Lung (tissue), 12 donors: ENCODE data around the gene TAF4. TPM values are rescaled to one million over a fixed set of nuclear protein-coding genes. Genes with fewer than 3 reads are reported as not detected.

Experiments
- ATAC-seq: fragments of 200-7000 bp; cut with Tn5 transposase; one replicate; pipeline ENCODE4 v1.9.1; 2020; ENCODE audit warnings: moderate number of reproducible peaks; ENCODE audit not compliant: insufficient read depth, low FRiP score
- DNase-seq, 3 donors: peaks; one replicate each; pipeline ENCODE4 v3.0.0-alpha.2; 2013 to 2017
- H3K27ac ChIP-seq, 2 donors: one replicate each; pipeline ENCODE4 v1.5.1; 2013; ENCODE audit warnings: mild to moderate bottlenecking in 2 of 2, moderate library complexity in 2 of 2, control low read depth in 1 of 2, inconsistent platforms in 1 of 2, low read depth in 1 of 2, low read length in 1 of 2
- H3K27me3 ChIP-seq, 3 donors: one replicate each; pipeline ENCODE4 v1.5.1; 2013; ENCODE audit warnings: low read length in 2 of 3; ENCODE audit not compliant: control insufficient read depth in 3 of 3, insufficient read depth in 3 of 3
- H3K36me3 ChIP-seq, 4 donors: one replicate each; pipeline ENCODE4 v1.5.1; 2013; ENCODE audit warnings: low read length in 4 of 4, mild to moderate bottlenecking in 1 of 4, moderate library complexity in 1 of 4; ENCODE audit not compliant: control insufficient read depth in 4 of 4, insufficient read depth in 4 of 4
- H3K4me1 ChIP-seq, 5 donors: one replicate each; pipeline ENCODE4 v1.5.1; 2013; ENCODE audit warnings: low read length in 5 of 5, mild to moderate bottlenecking in 2 of 5, moderate library complexity in 1 of 5; ENCODE audit not compliant: control insufficient read depth in 5 of 5, insufficient read depth in 5 of 5
- H3K4me3 ChIP-seq: one replicate; pipeline ENCODE4 v1.5.1; 2013; ENCODE audit warnings: mild to moderate bottlenecking, control low read depth, moderate library complexity
- H3K9ac ChIP-seq, 2 donors: one replicate each; pipeline ENCODE4 v1.5.1; 2013; ENCODE audit warnings: low read length in 2 of 2, control low read depth in 1 of 2; ENCODE audit not compliant: insufficient read depth in 1 of 2
- H3K9me3 ChIP-seq, 4 donors: one replicate each; pipeline ENCODE4 v1.5.1; 2013; ENCODE audit warnings: low read length in 3 of 4, mild to moderate bottlenecking in 1 of 4, moderate library complexity in 1 of 4; ENCODE audit not compliant: control insufficient read depth in 4 of 4, insufficient read depth in 3 of 4
- CTCF ChIP-seq: IDR thresholded peaks from 2 replicates; pipeline ENCODE4 v1.5.1; 2012; ENCODE audit warnings: mild to moderate bottlenecking; ENCODE audit errors: control extremely low read depth, extremely low read depth
- WGBS, 2 donors: extraction: QIAGEN DNeasy Blood & Tissue Kit; methylation state at CpG; one replicate each; pipeline ENCODE4 v1.1.7; 2013; 5-methylcytosine and 5-hydroxymethylcytosine counted together
- polyA plus RNA-seq, 2 donors: library from polyadenylated mRNA; stranded (reverse); fragments of 200-250 nt; gene quantifications; one replicate each; pipeline ENCODE4 v1.2.1, GENCODE V29; 2013
- total RNA-seq, 2 donors: library from RNA; depleted of rRNA in 1 of 2; stranded (reverse); fragments of >200 nt in 1 of 2; gene quantifications; one replicate each; pipeline ENCODE4 v1.2.1, GENCODE V29; 2014 to 2021
- donor health status: control.
- donor health status: control.
- donor health status: Bipolar disorder and iron deficiency.
- donor health status: healthy.
- donor health status: DM: yes; HTN: yes; CAD: no.

TAF4 gene
- total and polyA plus RNA-seq, 4 donors: 5.4 to 20.3 (median 10.9) TPM

DNA sequence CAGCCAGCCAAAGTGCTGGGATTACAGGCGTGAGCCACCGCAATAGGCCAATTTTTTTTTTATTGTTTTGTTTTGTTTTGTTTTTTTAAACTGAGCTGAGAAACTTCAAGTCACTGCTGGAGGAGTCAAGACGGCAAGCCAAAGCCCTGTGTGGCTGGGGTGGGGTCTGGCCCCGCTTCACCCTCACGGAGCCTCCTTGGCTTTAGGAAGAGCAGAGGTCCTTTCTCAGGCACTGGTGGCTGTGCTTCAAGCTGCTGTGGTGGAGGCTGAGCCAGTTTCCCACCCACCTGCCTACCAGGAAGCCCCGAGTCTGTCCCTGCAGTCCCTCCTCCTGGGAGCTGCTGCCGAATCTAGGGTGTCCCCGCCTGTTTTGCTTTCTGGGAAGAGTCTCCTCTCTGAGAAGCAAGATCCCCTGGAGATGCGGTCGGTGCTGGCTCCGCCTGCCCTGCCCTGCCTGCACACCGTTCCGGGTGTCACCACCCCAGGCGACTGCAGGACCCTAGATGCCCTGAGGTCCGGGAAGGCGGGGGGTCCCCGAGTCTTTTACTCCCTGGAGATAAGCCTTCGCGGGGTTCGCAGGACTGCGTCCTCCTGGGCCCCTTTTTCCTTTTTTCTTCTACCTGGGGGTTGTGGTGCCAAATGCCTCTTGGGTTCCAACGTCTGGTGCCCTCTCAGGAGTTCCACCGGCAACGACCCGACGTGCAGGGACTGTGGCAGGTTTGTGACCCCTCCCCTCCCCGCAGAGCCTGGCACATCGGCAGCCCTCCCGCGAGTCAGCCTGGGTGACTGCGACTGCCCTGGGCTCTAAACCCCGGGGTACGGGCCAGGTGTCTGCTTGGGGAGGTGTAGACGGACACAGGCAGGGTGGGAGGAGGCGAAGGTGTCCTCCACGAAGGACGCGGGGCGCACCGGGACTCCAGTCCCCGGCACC, 100.7 kb downstream of the TAF4 start:
- no peak for TF ChIP-seq CTCF
- Histone ChIP-seq H3K4me1 (no peaks in the 10 kb centered on the region), H3K27ac (no peak overlapping the region), H3K9ac (no peak overlapping the region), H3K36me3 (no peaks in the 10 kb centered on the region), H3K4me3 (no peak overlapping the region), H3K9me3 (peaks cover 0 to 1% (median 0%) of the 10 kb centered on the region in 4 donors), H3K27me3 (peaks cover 0 to 17% (median 3%) of the 10 kb centered on the region in 3 donors)
- ATAC-seq (no peak), DNase-seq (no peak)
- WGBS, 2 donors: 38 to 41% methylated on average over 34 to 41 of the region's 41 CpGs

GRCh38 chr20:61963885-61964674, 101.6 kb downstream of the TAF4 start:
- Histone ChIP-seq H3K4me3 (no peak overlapping the region), H3K9me3 (peaks cover 0 to 2% (median 0%) of the 10 kb centered on the region in 4 donors), H3K27me3 (peaks cover 0 to 17% (median 3%) of the 10 kb centered on the region in 3 donors), H3K9ac (no peak overlapping the region), H3K27ac (no peak overlapping the region), H3K4me1 (no peaks in the 10 kb centered on the region), H3K36me3 (no peaks in the 10 kb centered on the region)
- WGBS, 2 donors: 89% methylated on average over 8 of the region's 8 CpGs
- ATAC-seq: no peak
- TF ChIP-seq CTCF: no peak
- no peak for DNase-seq

DNA sequence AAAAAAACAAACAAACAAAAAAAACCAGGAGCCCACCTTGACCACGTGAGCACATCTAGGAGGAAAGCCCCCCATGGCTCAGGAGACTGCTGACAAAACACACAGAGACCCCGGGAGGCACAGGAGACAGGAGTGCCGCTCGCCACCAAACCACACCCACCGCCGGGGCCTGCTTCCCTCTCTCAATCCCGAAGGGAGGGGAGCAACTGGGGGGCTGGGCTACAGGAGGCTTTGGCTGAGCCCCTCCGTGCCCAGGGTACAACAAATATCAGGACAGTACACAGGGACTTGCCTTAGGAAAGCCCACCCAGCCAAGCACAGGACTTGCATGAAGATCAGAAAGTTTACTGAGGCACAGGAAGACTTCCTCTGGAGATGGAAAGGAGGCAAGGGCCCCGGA, 102.5 kb downstream of the TAF4 start:
- Histone ChIP-seq H3K27me3 (peaks cover 0 to 17% (median 3%) of the 10 kb centered on the region in 3 donors), H3K9me3 (peaks cover 0 to 2% (median 0%) of the 10 kb centered on the region in 4 donors), H3K4me1 (no peaks in the 10 kb centered on the region), H3K36me3 (no peaks in the 10 kb centered on the region), H3K9ac (no peak overlapping the region), H3K4me3 (no peak overlapping the region), H3K27ac (no peak overlapping the region)
- WGBS, 2 donors: 68 to 71% methylated on average over 9 of the region's 9 CpGs
- no peak for DNase-seq
- no peak for ATAC-seq
- no peak for TF ChIP-seq CTCF
